ENCODE results near the gene SLC5A11. TPM values are rescaled to one million over a fixed set of nuclear protein-coding genes. Genes with fewer than 3 reads are reported as not detected.

SLC5A11 gene
- total and polyA plus RNA-seq, 2 of the 13 experiments (the other 11 are each of a cell fraction or from before 2014, with no cell fraction given), result 1.2 to 3.3 TPM

DNA sequence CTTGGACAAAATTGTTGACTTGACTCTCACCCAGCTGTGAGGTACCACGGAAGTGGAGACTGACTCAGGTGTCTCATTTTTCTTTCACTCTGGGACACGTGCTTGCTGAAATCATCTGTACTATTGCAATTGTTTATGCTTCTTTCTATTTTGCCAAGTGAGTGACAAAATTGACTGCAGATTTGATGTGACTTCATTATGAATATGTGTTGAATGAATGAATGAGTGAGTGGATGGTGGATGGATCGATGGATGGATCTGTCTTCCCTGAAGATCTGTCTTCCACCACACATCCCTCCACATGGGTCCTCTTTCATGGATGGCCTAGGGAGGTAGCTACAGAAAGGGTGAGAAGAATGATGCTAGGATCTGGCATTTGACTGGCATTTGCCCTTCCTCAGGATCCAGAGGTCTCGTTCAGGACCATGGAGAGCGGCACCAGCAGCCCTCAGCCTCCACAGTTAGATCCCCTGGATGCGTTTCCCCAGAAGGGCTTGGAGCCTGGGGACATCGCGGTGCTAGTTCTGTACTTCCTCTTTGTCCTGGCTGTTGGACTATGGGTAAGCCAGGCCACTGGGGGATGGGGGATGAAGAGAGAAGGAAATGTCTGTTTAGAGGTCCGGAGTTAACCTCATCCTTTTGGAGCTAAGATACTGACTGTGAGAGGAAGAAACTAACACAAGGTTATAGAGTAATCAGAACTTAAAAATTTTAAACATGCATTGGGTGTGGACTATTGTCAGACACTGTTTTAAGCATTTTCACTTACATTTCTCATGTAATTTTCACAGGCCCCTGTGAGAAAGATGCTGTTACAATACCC, 12.7 kb downstream of the SLC5A11 start (continued):
- TF ChIP-seq ARID5B (CRISPR knock-in tag; IDR thresholded peaks at IDR 0.05) (peak; percentile 81), HDAC6 (IDR thresholded peaks at IDR 0.05; ENCODE audit: low read depth, low read length) (no peak), MED1 (CRISPR knock-in tag; IDR thresholded peaks at IDR 0.05) (peak; percentile 78), SALL2 (CRISPR knock-in tag; IDR thresholded peaks at IDR 0.05) (0 out of 2 replicates have a peak, but pooled peaks have one; percentile 86), ZNF441 (CRISPR knock-in tag; IDR thresholded peaks at IDR 0.05; ENCODE audit: borderline replicate concordance) (peak; percentile 98), KMT2A (CRISPR knock-in tag; IDR thresholded peaks at IDR 0.05) (peak; percentile 85), TFAP4 (IDR thresholded peaks at IDR 0.05; ENCODE audit: borderline replicate concordance, low read depth) (no peak; the same call in 1 of the 2 replicates), ZNF615 (CRISPR knock-in tag; IDR thresholded peaks at IDR 0.05; ENCODE audit: borderline replicate concordance) (no peak; the same call in 1 of the 2 replicates), ZMYM3 (CRISPR knock-in tag; IDR thresholded peaks at IDR 0.05) (no peak), MBD4 (IDR thresholded peaks at IDR 0.05; ENCODE audit: borderline replicate concordance, low read length) (no peak), JUNB (CRISPR knock-in tag; IDR thresholded peaks at IDR 0.05; ENCODE audit: borderline replicate concordance) (peak; percentile 65), POLR2G (IDR thresholded peaks at IDR 0.05; ENCODE audit: low read depth, low read length) (no peak), ZNF546 (CRISPR knock-in tag; conservative IDR thresholded peaks at IDR 0.05) (peak; percentile 91; the same call in 1 of the 2 replicates), MZF1 (CRISPR knock-in tag; IDR thresholded peaks at IDR 0.05; ENCODE audit: borderline replicate concordance) (no peak), SMC3 (IDR thresholded peaks at IDR 0.05; ENCODE audit: low read length) (peak; percentile 4; the same call in 1 of the 2 replicates), GABPA (IDR thresholded peaks at IDR 0.05; ENCODE audit: low read depth, low read length) (no peak), GABPA (CRISPR knock-in tag; IDR thresholded peaks at IDR 0.05; ENCODE audit: low read depth) (peak; percentile 53), ZFP82 (CRISPR knock-in tag; IDR thresholded peaks at IDR 0.05; ENCODE audit: borderline replicate concordance) (peak; percentile 87; the same call in 1 of the 2 replicates), ZNF547 (CRISPR knock-in tag; IDR thresholded peaks at IDR 0.05) (no peak; the same call in none of the 2 replicates), HOXA7 (CRISPR knock-in tag; IDR thresholded peaks at IDR 0.05) (peak; percentile 89), ASH2L (IDR thresholded peaks at IDR 0.05; ENCODE audit: insufficient read length, low read depth, low read length) (no peak)
- TF ChIP-seq, protein P1, sequence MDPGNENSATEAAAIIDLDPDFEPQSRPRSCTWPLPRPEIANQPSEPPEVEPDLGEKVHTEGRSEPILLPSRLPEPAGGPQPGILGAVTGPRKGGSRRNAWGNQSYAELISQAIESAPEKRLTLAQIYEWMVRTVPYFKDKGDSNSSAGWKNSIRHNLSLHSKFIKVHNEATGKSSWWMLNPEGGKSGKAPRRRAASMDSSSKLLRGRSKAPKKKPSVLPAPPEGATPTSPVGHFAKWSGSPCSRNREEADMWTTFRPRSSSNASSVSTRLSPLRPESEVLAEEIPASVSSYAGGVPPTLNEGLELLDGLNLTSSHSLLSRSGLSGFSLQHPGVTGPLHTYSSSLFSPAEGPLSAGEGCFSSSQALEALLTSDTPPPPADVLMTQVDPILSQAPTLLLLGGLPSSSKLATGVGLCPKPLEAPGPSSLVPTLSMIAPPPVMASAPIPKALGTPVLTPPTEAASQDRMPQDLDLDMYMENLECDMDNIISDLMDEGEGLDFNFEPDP (CRISPR knock-in tag; conservative IDR thresholded peaks at IDR 0.05), result 0 out of 2 replicates have a peak, but pooled peaks have one; percentile 91
- TF ChIP-seq, protein P2, sequence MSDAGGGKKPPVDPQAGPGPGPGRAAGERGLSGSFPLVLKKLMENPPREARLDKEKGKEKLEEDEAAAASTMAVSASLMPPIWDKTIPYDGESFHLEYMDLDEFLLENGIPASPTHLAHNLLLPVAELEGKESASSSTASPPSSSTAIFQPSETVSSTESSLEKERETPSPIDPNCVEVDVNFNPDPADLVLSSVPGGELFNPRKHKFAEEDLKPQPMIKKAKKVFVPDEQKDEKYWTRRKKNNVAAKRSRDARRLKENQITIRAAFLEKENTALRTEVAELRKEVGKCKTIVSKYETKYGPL (CRISPR knock-in tag; IDR thresholded peaks at IDR 0.05), result peak; percentile 92; the same call in 1 of the 2 replicates

Data from HepG2 (cell line).